ENCODE measurements around the gene PPT2. TPM values are rescaled to one million over a fixed set of nuclear protein-coding genes. Genes with fewer than 3 reads are reported as not detected.
A peak's percentile ranks its signal among the peaks of the same experiment; 100 is the strongest.

PPT2 gene
- polyA plus RNA-seq, 2 of the 4 experiments (the other 2 are of a cell fraction): 9.3 to 11.7 TPM

DNA sequence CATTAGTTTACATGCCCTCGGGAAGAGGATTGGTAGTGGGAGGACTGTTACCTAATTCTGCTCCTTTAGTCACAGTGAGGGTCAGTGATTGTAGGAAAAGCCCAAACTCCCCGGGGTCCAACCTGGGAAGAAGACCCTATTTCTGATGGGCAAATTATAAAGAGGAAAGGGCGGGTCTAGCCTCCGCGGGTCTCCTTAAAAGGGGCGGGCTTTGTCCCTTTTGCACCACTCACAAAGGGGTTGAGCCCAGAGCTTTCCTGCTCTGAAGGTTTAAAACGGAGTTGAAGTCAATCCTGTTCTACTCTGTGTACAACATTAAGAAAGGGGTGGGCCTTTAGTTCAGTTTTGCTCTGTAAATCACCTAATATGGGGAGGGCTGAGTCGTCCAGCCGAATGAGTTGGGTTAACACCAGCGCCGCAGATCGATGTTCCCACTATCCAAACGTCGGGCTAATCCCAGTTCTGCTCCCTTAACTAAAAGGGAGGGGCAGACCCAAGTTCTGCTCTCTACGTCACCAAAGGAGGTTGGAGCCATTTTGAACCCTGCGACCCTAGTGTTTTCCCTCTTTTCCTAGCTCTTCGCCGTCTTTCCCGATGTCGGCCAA is 23.3 kb downstream of the PPT2 start (continued):
- TF ChIP-seq GATA3 (IDR thresholded peaks at IDR 0.05; ENCODE audit: borderline replicate concordance): no peak
- TF ChIP-seq ESRRA (IDR thresholded peaks at IDR 0.05; ENCODE audit: borderline replicate concordance, low read length): 0 out of 2 replicates have a peak, but pooled peaks have one; percentile 15
- no peak for TF ChIP-seq CEBPB (IDR thresholded peaks at IDR 0.05)
- TF ChIP-seq EHMT2 (IDR thresholded peaks at IDR 0.05; ENCODE audit: low read depth): no peak
- TF ChIP-seq, protein P1, sequence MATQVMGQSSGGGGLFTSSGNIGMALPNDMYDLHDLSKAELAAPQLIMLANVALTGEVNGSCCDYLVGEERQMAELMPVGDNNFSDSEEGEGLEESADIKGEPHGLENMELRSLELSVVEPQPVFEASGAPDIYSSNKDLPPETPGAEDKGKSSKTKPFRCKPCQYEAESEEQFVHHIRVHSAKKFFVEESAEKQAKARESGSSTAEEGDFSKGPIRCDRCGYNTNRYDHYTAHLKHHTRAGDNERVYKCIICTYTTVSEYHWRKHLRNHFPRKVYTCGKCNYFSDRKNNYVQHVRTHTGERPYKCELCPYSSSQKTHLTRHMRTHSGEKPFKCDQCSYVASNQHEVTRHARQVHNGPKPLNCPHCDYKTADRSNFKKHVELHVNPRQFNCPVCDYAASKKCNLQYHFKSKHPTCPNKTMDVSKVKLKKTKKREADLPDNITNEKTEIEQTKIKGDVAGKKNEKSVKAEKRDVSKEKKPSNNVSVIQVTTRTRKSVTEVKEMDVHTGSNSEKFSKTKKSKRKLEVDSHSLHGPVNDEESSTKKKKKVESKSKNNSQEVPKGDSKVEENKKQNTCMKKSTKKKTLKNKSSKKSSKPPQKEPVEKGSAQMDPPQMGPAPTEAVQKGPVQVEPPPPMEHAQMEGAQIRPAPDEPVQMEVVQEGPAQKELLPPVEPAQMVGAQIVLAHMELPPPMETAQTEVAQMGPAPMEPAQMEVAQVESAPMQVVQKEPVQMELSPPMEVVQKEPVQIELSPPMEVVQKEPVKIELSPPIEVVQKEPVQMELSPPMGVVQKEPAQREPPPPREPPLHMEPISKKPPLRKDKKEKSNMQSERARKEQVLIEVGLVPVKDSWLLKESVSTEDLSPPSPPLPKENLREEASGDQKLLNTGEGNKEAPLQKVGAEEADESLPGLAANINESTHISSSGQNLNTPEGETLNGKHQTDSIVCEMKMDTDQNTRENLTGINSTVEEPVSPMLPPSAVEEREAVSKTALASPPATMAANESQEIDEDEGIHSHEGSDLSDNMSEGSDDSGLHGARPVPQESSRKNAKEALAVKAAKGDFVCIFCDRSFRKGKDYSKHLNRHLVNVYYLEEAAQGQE (IDR thresholded peaks at IDR 0.05): no peak
- TF ChIP-seq, protein P2, sequence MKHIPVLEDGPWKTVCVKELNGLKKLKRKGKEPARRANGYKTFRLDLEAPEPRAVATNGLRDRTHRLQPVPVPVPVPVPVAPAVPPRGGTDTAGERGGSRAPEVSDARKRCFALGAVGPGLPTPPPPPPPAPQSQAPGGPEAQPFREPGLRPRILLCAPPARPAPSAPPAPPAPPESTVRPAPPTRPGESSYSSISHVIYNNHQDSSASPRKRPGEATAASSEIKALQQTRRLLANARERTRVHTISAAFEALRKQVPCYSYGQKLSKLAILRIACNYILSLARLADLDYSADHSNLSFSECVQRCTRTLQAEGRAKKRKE (CRISPR knock-in tag; IDR thresholded peaks at IDR 0.05; ENCODE audit: low read depth): no peak
- peak; percentile 47 for TF ChIP-seq POLR2A (IDR thresholded peaks at IDR 0.05; ENCODE audit: low read length)
- TF ChIP-seq, protein P3, sequence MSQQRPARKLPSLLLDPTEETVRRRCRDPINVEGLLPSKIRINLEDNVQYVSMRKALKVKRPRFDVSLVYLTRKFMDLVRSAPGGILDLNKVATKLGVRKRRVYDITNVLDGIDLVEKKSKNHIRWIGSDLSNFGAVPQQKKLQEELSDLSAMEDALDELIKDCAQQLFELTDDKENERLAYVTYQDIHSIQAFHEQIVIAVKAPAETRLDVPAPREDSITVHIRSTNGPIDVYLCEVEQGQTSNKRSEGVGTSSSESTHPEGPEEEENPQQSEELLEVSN (IDR thresholded peaks at IDR 0.05; ENCODE audit: borderline replicate concordance, low read depth): 0 out of 2 replicates have a peak, but pooled peaks have one; percentile 70
- no peak for TF ChIP-seq FOSL2 (IDR thresholded peaks at IDR 0.05)
- TF ChIP-seq FOSL2 (CRISPR knock-in tag; IDR thresholded peaks at IDR 0.05): no peak
- TF ChIP-seq MAX (IDR thresholded peaks at IDR 0.05): peak; percentile 49
- TF ChIP-seq FOSB (CRISPR knock-in tag; IDR thresholded peaks at IDR 0.05): no peak
- TF ChIP-seq, protein P4, sequence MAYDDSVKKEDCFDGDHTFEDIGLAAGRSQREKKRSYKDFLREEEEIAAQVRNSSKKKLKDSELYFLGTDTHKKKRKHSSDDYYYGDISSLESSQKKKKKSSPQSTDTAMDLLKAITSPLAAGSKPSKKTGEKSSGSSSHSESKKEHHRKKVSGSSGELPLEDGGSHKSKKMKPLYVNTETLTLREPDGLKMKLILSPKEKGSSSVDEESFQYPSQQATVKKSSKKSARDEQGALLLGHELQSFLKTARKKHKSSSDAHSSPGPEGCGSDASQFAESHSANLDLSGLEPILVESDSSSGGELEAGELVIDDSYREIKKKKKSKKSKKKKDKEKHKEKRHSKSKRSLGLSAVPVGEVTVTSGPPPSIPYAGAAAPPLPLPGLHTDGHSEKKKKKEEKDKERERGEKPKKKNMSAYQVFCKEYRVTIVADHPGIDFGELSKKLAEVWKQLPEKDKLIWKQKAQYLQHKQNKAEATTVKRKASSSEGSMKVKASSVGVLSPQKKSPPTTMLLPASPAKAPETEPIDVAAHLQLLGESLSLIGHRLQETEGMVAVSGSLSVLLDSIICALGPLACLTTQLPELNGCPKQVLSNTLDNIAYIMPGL (CRISPR knock-in tag; IDR thresholded peaks at IDR 0.05; ENCODE audit: borderline replicate concordance): no peak
- TF ChIP-seq, protein P5, sequence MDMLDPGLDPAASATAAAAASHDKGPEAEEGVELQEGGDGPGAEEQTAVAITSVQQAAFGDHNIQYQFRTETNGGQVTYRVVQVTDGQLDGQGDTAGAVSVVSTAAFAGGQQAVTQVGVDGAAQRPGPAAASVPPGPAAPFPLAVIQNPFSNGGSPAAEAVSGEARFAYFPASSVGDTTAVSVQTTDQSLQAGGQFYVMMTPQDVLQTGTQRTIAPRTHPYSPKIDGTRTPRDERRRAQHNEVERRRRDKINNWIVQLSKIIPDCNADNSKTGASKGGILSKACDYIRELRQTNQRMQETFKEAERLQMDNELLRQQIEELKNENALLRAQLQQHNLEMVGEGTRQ (IDR thresholded peaks at IDR 0.05): no peak
- no peak for TF ChIP-seq CHD4 (IDR thresholded peaks at IDR 0.05; ENCODE audit: borderline replicate concordance)

DNA sequence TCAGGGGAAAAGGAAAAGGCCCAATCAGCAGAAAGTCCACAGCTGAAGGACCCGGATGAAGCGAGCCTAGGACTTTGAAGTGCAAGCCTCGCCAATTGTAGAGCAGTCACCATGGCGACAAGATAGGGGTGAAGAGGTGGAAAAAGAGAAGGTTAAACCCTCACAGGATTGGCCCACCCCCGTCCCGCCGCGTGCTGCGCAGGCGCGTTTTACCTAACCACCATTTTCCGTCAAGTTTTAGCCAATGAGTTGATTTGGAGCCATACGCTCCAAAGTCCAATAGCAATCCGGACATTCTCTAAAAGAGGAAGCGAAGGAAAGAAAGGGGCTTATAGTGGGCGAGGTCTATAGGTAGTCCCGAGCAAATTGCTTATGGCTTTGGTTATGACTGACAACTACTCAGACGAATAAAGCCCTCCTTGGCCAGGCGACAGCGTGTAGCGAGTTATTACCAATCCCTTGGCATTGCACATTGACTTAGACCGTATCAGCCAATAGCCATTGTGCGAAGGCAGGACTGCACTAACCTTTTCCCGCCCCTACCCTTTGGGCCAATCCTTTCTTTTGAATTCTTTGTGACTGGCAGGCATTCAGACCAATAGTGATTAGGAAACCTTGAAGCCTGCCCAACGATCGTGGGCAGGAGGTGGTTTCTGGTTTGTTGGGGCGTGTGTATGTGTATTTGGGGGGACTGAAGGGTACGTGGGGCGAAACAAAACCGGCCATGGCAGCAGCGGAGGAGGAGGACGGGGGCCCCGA is 24.0 kb downstream of the PPT2 start, which contains the start of gene RNF5:
RNF5 (plus strand) TSS at position 618 of the 759 bp plus-strand sequence; CDS start at position 725, 107 bp downstream.
- WGBS (ENCODE audit: missing lambda C conversion rate): 4% methylated on average over 30 of the region's 33 CpGs
- FAIRE-seq: no peak
- peaks cover 20% of the 10 kb centered on the region for H3K4me1 ChIP-seq
- peak; percentile 79 to 91 for ATAC-seq
- H3K27ac ChIP-seq: peak within 1 kb of the TSS; percentile 97 to 99
- ChIA-PET CTCF (interaction anchor here (0.6 to 1.5 kb wide), 5 partner anchors 10 to 60 kb away, joined by 3 to 6 read pairs (median 4); no protein-coding TSS in a partner anchor), POLR2A (interaction anchor here (1.0 to 2.5 kb wide), 6 partner anchors 11 to 63 kb away, joined by 3 to 24 read pairs (median 5); partner anchors contain the start of genes FKBPL and PBX2)
- peak within 1 kb of the TSS; percentile 100 for H3K4me3 ChIP-seq
- DNase-seq (ENCODE audit: low read depth in 1 of 2, low spot score in 1 of 2): peak; percentile 95 to 100
- TF ChIP-seq RCOR1 (IDR thresholded peaks at IDR 0.05; ENCODE audit: low read depth, low read length) (no peak), PHF8 (IDR thresholded peaks at IDR 0.05; ENCODE audit: borderline replicate concordance, low read depth) (no peak), RFX5 (IDR thresholded peaks at IDR 0.05) (peak; percentile 21; the same call in 1 of the 2 replicates), MAFK (IDR thresholded peaks at IDR 0.05; ENCODE audit: partially characterized antibody) (peak; percentile 100), ZFP36 (IDR thresholded peaks at IDR 0.05; ENCODE audit: borderline replicate concordance, partially characterized antibody) (no peak)
- TF ChIP-seq, protein P3 (IDR thresholded peaks at IDR 0.05; ENCODE audit: borderline replicate concordance, low read depth): 0 out of 2 replicates have a peak, but pooled peaks have one; percentile 10
- TF ChIP-seq, protein P6, sequence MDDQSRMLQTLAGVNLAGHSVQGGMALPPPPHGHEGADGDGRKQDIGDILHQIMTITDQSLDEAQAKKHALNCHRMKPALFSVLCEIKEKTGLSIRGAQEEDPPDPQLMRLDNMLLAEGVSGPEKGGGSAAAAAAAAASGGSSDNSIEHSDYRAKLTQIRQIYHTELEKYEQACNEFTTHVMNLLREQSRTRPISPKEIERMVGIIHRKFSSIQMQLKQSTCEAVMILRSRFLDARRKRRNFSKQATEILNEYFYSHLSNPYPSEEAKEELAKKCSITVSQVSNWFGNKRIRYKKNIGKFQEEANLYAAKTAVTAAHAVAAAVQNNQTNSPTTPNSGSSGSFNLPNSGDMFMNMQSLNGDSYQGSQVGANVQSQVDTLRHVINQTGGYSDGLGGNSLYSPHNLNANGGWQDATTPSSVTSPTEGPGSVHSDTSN (IDR thresholded peaks at IDR 0.05): peak; percentile 97
- no peaks in the 10 kb centered on the region for H3K9me3 ChIP-seq
- peak within 1 kb of the TSS; percentile 94 for H3K4me2 ChIP-seq

Measured in A549 (cell line).